Mesendoderm (in vitro differentiated cells): ENCODE data around the gene DNAJC4.

ENCODE experiments used
- DNase-seq: peaks from one replicate; pipeline ENCODE4 v3.0.0; 2013
- H2AK5ac ChIP-seq: 2 replicates; pipeline ENCODE4 v1.6.1; 2013; ENCODE audit warnings: low read length, inconsistent platforms
- H2BK120ac ChIP-seq: 2 replicates; pipeline ENCODE4 v1.6.1; 2013; ENCODE audit warnings: low read depth, mild to moderate bottlenecking, low read length, moderate library complexity, mixed read lengths
- H2BK15ac ChIP-seq: replicated peaks from 2 replicates; pipeline ENCODE4 v1.6.1; 2013; ENCODE audit warnings: low read depth, mild to moderate bottlenecking, moderate library complexity
- H2BK5ac ChIP-seq: 2 replicates; pipeline ENCODE4 v1.6.1; 2013; ENCODE audit warnings: low read length, inconsistent platforms
- H3K18ac ChIP-seq: 2 replicates; pipeline ENCODE4 v1.6.1; 2013; ENCODE audit warnings: mild to moderate bottlenecking, low read length, mixed read lengths
- H3K23ac ChIP-seq: one replicate; pipeline ENCODE4 v1.6.1; 2013; ENCODE audit warnings: low read length
- H3K27ac ChIP-seq: 2 replicates; pipeline ENCODE4 v1.5.1; 2013; ENCODE audit warnings: low read depth, mild to moderate bottlenecking, inconsistent platforms, low read length, moderate library complexity
- H3K27me3 ChIP-seq: 2 replicates; pipeline ENCODE4 v1.6.1; 2013; ENCODE audit warnings: low read length, control low read depth, mild to moderate bottlenecking, inconsistent platforms; ENCODE audit not compliant: insufficient read depth, poor library complexity
- H3K36me3 ChIP-seq: 2 replicates; pipeline ENCODE4 v1.6.1; 2013; ENCODE audit warnings: low read length, inconsistent platforms; ENCODE audit not compliant: control insufficient read depth, insufficient read depth
- H3K4ac ChIP-seq: one replicate; pipeline ENCODE4 v1.6.1; 2013; ENCODE audit warnings: low read depth, mild to moderate bottlenecking, low read length, moderate library complexity
- H3K4me1 ChIP-seq: 2 replicates; pipeline ENCODE4 v1.6.1; 2013; ENCODE audit warnings: low read depth, low read length, inconsistent platforms; ENCODE audit not compliant: control insufficient read depth
- H3K4me2 ChIP-seq: 2 replicates; pipeline ENCODE4 v1.6.1; 2013; ENCODE audit warnings: low read length
- H3K4me3 ChIP-seq: 2 replicates; pipeline ENCODE4 v1.5.1; 2013; ENCODE audit warnings: mild to moderate bottlenecking, low read length
- H3K56ac ChIP-seq: one replicate; pipeline ENCODE4 v1.6.1; 2013; ENCODE audit warnings: low read length
- H3K79me1 ChIP-seq: 2 replicates; pipeline ENCODE4 v1.6.1; 2013; ENCODE audit warnings: low read length, inconsistent platforms
- H3K79me2 ChIP-seq: 2 replicates; pipeline ENCODE4 v1.6.1; 2013; ENCODE audit warnings: mild to moderate bottlenecking, low read length; ENCODE audit not compliant: control insufficient read depth, insufficient read depth
- H3K9ac ChIP-seq: 2 replicates; pipeline ENCODE4 v1.6.1; 2013; ENCODE audit warnings: low read length, inconsistent platforms
- H4K5ac ChIP-seq: one replicate; pipeline ENCODE4 v1.6.1; 2013; ENCODE audit warnings: low read length
- H4K8ac ChIP-seq: one replicate; pipeline ENCODE4 v1.6.1; 2013; ENCODE audit warnings: low read depth, mild to moderate bottlenecking, control low read depth, low read length, moderate library complexity
- WGBS: extraction: QIAGEN DNeasy Blood & Tissue Kit; methylation state at CpG from one replicate; pipeline ENCODE4 v1.1.7; 2013; ENCODE audit warnings: low lambda C conversion rate, missing lambda C conversion rate; ENCODE audit not compliant: insufficient coverage; ENCODE audit errors: extremely low coverage; 5-methylcytosine and 5-hydroxymethylcytosine counted together

The DNAJC4 gene

DNA sequence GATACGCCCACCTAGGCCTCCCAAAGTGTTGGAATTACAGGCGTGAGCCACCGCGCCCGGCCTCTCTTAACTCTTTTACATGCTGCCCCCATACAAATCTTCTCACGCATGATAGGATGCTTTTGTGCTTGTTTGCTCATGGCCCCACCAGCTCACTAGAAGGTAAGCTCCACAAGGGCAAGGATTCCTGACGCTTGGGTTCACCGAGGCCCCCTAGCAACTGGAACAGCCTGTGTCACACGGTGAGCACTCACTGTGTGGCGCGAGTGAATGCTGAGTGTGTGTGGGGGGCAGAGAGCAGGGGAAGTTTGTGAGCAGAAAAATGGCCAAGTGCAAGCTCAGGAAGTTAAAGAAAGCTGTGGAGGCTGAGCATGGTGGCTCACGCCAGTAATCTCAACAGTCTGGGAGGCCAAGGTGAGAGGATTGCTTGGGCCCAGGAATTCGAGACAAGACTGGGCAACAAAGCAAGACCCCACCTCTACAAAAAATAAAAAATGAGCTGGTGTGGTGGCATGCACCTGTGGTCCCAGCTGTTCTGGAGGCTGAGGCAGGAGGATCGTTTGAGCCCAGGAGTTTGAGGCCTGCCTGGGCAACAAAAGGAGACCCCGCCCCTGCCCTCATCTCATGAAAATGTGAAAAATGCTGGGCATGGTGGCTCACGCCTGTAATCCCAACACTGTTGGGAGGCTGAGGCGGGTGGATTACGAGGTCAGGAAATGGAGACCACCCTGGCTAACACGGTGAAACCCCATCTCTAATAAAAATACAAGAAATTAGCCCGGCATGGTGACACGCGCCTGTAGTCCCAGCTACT lies 51.8 kb downstream of the DNAJC4 start:
- Histone ChIP-seq H2AK5ac (no peak overlapping the region), H2BK120ac (no peak overlapping the region), H3K4me3 (no peak overlapping the region), H3K36me3 (no peaks in the 10 kb centered on the region), H3K4ac (no peak overlapping the region), H3K23ac (no peak overlapping the region), H4K8ac (no peak overlapping the region), H2BK15ac (no peak overlapping the region), H3K4me2 (no peak overlapping the region), H2BK5ac (no peak overlapping the region), H3K79me1 (no peaks in the 10 kb centered on the region), H3K18ac (no peak overlapping the region), H3K79me2 (no peaks in the 10 kb centered on the region), H3K4me1 (peaks cover 6% of the 10 kb centered on the region), H4K5ac (no peak overlapping the region), H3K56ac (no peak overlapping the region), H3K9ac (no peak overlapping the region), H3K27me3 (no peaks in the 10 kb centered on the region), H3K27ac (no peak overlapping the region)
- WGBS: no CpG with 5 or more reads among the region's 22 CpGs
- DNase-seq: no peak

DNA sequence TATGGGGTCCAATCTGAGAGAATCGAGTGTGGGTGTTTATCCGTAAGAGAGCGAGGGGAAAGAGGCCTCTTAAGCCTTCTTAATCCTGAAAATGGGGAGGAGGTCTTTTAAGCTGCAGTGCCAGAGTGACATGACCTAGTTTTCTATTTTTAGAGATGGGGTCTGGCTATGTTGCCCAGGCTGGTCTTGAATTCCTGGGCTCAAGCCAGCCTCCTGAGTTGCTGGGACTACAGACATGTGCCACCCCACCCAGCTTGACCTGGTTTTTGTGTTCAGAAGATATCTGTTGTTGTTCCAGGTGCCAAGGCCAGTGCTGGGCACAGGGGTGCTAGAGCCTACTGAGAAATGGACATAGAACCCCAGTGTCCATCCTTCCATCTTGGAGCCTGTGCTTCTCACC lies 52.7 kb downstream of the DNAJC4 start:
- Histone ChIP-seq H2BK5ac (no peak overlapping the region), H3K27ac (no peak overlapping the region), H4K8ac (no peak overlapping the region), H2BK120ac (no peak overlapping the region), H3K4me3 (no peak overlapping the region), H2AK5ac (no peak overlapping the region), H3K27me3 (no peaks in the 10 kb centered on the region), H3K9ac (no peak overlapping the region), H3K18ac (no peak overlapping the region), H3K4me2 (no peak overlapping the region), H3K79me2 (no peaks in the 10 kb centered on the region), H4K5ac (no peak overlapping the region), H3K4ac (no peak overlapping the region), H3K23ac (no peak overlapping the region), H3K4me1 (peaks cover 6% of the 10 kb centered on the region), H3K56ac (no peak overlapping the region), H3K36me3 (no peaks in the 10 kb centered on the region), H3K79me1 (no peaks in the 10 kb centered on the region), H2BK15ac (no peak overlapping the region)
- DNase-seq: no peak
- no CpG with 5 or more reads among the region's 3 CpGs for whole genome bisulfite sequencing
